Activated CD4-positive, alpha-beta T cell treated with anti-CD3 and anti-CD28 coated beads, Interleukin-2, amount 10 ng/mL, durations not matched to agents 7 days and 5 days (primary cell): ENCODE results near the gene DIAPH2. TPM values are rescaled to one million over a fixed set of nuclear protein-coding genes. Genes with fewer than 3 reads are reported as not detected.

ENCODE experiments used
- CTCF ChIA-PET: fragments of 350-600 bp; sonication (Branson Sonifier 250); formaldehyde crosslinking; loops from one replicate; lab custom pipeline; 2021; ENCODE audit warnings: antibody characterized with exemption; lab: Charles Lee
- POLR2A ChIA-PET: fragments of 350-600 bp; sonication (Branson Sonifier 250); formaldehyde crosslinking; loops from one replicate; lab custom pipeline; 2021; ENCODE audit warnings: antibody characterized with exemption; lab: Charles Lee
- DNase-seq: peaks from one replicate; pipeline ENCODE4 v3.0.0-alpha.2; 2020
- H3K27ac Mint-ChIP-seq: one replicate; pipeline ENCODE4 v1.8.0; 2021; ENCODE audit warnings: mild to moderate bottlenecking, moderate library complexity, mixed read lengths
- H3K27me3 Mint-ChIP-seq: one replicate; pipeline ENCODE4 v1.8.0; 2021; ENCODE audit warnings: mixed read lengths
- H3K36me3 Mint-ChIP-seq: one replicate; pipeline ENCODE4 v1.8.0; 2021; ENCODE audit warnings: low read depth, mixed read lengths
- H3K4me1 Mint-ChIP-seq: one replicate; pipeline ENCODE4 v1.8.0; 2021; ENCODE audit warnings: mixed read lengths
- H3K4me3 Mint-ChIP-seq: one replicate; pipeline ENCODE4 v1.8.0; 2021; ENCODE audit warnings: mild to moderate bottlenecking, moderate library complexity, mixed read lengths
- H3K9me3 Mint-ChIP-seq: one replicate; pipeline ENCODE4 v1.8.0; 2021; ENCODE audit warnings: mixed read lengths
- total RNA-seq, 2 experiments: library from RNA; stranded (reverse); gene quantifications; one replicate each; pipeline ENCODE4 v1.2.3, GENCODE V29; 2021

The DIAPH2 gene
- total RNA-seq, 2 experiments from 2014 or later, result 15.4 to 18.3 TPM

- H3K36me3 Mint-ChIP-seq, result no peaks in the 10 kb centered on the region
- H3K4me1 Mint-ChIP-seq, result no peaks in the 10 kb centered on the region
- no peak overlapping the region for H3K27ac Mint-ChIP-seq
- POLR2A ChIA-PET, result no interaction called here
- H3K27me3 Mint-ChIP-seq, result no peaks in the 10 kb centered on the region
- no peak overlapping the region for H3K4me3 Mint-ChIP-seq
- peaks cover 2% of the 10 kb centered on the region for H3K9me3 Mint-ChIP-seq
- DNase-seq, result no peak
- CTCF ChIA-PET, result no interaction called here
Observed at GRCh38 chrX:97416461-97416860, 731.8 kb downstream of the DIAPH2 start.

DNA sequence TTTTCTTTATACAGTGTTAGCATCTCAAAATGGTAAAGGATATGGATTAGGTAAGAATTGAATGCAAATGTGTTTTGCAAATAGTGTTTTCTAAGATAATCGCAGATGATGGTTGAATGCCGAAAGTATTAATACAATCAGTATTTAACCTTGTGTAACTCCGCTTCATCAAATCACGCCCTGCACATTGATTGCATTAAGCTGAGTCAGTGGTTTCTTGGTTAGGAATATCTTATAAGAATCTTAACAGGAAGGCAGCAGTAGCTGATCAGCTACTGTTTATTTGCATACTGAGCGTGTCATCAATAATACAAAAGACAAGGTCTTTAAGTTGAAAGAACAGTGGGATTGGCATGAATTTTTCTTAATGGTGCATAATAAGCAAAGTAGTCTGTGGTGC, 744.5 kb downstream of the DIAPH2 start:
- Mint-ChIP-seq H3K36me3 (peaks cover 10% of the 10 kb centered on the region), H3K27ac (no peak overlapping the region), H3K4me1 (no peaks in the 10 kb centered on the region), H3K4me3 (no peak overlapping the region), H3K9me3 (peaks cover 2% of the 10 kb centered on the region), H3K27me3 (no peaks in the 10 kb centered on the region)
- no peak for DNase-seq
- POLR2A ChIA-PET, result no interaction called here
- CTCF ChIA-PET, result no interaction called here

DNA sequence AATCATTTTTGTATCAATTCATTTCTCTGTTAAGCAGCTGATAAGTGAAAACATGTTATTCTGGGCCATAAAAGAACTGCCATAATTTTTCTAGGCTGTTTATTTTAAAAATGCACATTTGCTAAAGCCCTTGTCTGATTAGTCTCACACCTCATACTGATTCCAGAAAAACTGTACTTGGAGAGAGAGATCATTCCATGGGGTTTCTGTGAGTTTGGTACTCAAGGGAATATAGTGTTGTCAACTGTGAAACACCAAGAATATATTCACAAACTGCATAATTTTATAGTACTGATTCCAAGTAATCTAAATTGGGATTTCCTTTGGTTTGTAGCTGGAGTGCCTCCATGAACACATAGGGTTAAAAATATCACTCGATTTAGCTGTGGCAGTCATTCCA, 746.6 kb downstream of the DIAPH2 start:
- H3K9me3 Mint-ChIP-seq, result no peaks in the 10 kb centered on the region
- no peak overlapping the region for H3K4me3 Mint-ChIP-seq
- no peaks in the 10 kb centered on the region for H3K4me1 Mint-ChIP-seq
- H3K36me3 Mint-ChIP-seq, result peaks cover 10% of the 10 kb centered on the region
- H3K27ac Mint-ChIP-seq, result no peak overlapping the region
- DNase-seq, result no peak
- ChIA-PET POLR2A (no interaction called here), CTCF (no interaction called here)
- no peaks in the 10 kb centered on the region for H3K27me3 Mint-ChIP-seq

GRCh38 chrX:97446298-97446882, 761.7 kb downstream of the DIAPH2 start:
- Mint-ChIP-seq H3K27ac (no peak overlapping the region), H3K27me3 (no peaks in the 10 kb centered on the region), H3K4me1 (no peaks in the 10 kb centered on the region), H3K9me3 (no peaks in the 10 kb centered on the region), H3K4me3 (no peak overlapping the region), H3K36me3 (no peaks in the 10 kb centered on the region)
- POLR2A ChIA-PET, result no interaction called here
- CTCF ChIA-PET, result interaction anchor here (0.6 kb wide), 1 partner anchor 306 kb away, joined by 3 read pairs; no protein-coding TSS in a partner anchor
- DNase-seq, result no peak

- no peak for DNase-seq
- no peaks in the 10 kb centered on the region for H3K36me3 Mint-ChIP-seq
- H3K9me3 Mint-ChIP-seq, result no peaks in the 10 kb centered on the region
- POLR2A ChIA-PET, result no interaction called here
- no peaks in the 10 kb centered on the region for H3K4me1 Mint-ChIP-seq
- CTCF ChIA-PET, result interaction anchor here (0.6 kb wide), 1 partner anchor 305 kb away, joined by 3 read pairs; no protein-coding TSS in a partner anchor
- no peaks in the 10 kb centered on the region for H3K27me3 Mint-ChIP-seq
- no peak overlapping the region for H3K4me3 Mint-ChIP-seq
- no peak overlapping the region for H3K27ac Mint-ChIP-seq
Observed at GRCh38 chrX:97447306-97447705, 762.7 kb downstream of the DIAPH2 start.

DNA sequence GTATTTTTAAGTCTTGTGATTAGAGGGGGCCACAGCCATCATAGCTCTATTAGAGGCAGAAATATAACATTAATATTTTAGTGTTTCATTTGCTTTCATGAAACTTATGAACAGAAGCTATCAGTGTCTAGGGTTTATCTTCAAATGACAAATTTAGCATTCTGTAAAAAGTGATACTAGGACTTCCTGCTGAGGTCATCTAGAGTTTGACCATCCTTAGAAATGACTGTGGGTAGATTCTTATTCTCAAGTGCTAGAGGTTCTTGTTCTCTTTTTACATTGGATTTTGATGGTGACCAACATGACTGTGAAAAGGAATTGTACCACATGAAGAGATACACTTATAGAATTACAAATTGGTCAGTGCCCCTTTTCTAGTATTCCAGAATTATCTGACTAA, 767.6 kb downstream of the DIAPH2 start:
- Mint-ChIP-seq H3K4me1 (no peaks in the 10 kb centered on the region), H3K27me3 (no peaks in the 10 kb centered on the region), H3K9me3 (no peaks in the 10 kb centered on the region), H3K4me3 (no peak overlapping the region), H3K36me3 (no peaks in the 10 kb centered on the region), H3K27ac (no peak overlapping the region)
- CTCF ChIA-PET, result no interaction called here
- no peak for DNase-seq
- POLR2A ChIA-PET, result no interaction called here

DNA sequence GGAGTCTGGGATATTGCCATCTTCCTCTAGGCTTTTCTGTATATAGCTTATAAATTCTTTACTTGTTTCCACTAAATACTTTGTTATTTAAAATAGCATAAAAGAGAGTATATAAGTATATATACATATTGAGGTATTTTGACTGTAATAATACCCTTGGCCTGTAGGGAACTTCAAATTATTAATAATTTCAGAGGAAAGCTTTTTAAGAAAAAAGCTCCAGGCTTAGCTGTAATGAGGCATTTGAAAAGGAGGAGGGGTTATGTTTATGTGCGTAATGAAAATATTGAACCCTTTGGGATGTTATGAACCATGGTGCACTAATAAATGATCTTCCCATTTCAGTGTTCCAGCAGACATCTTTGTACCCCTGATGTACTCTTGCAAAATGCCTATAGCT, 777.1 kb downstream of the DIAPH2 start:
- CTCF ChIA-PET, result no interaction called here

DNA sequence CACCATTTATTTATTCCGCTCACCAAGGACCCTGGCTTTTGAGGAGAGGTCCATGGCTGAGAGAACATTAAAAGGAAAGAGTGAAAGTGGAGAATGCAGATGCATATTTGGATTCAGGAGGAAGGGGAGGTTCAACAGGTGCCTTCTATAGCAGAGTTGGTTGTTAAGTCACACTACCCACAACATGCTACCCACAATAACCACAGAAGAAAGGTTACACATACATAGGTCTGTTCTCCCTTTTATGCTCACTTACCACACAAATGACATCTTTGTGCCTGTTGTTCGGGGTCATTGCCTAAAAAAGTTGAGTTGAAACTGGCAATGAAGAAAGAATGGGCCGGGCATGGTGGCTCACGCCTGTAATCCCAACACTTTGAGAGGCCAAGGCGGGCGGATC, 786.4 kb downstream of the DIAPH2 start:
- no peaks in the 10 kb centered on the region for H3K27me3 Mint-ChIP-seq
- DNase-seq, result no peak
- POLR2A ChIA-PET, result no interaction called here
- no peaks in the 10 kb centered on the region for H3K9me3 Mint-ChIP-seq
- no peaks in the 10 kb centered on the region for H3K4me1 Mint-ChIP-seq
- no peaks in the 10 kb centered on the region for H3K36me3 Mint-ChIP-seq
- CTCF ChIA-PET, result interaction anchor here (0.6 kb wide), 1 partner anchor 35 kb away, joined by 3 read pairs; no protein-coding TSS in a partner anchor
- H3K27ac Mint-ChIP-seq, result no peak overlapping the region
- H3K4me3 Mint-ChIP-seq, result no peak overlapping the region

More for the DNA sequence above, 777.1 kb downstream of the DIAPH2 start:
- no peak overlapping the region for H3K4me3 Mint-ChIP-seq
- no peaks in the 10 kb centered on the region for H3K4me1 Mint-ChIP-seq
- no peak for DNase-seq
- POLR2A ChIA-PET, result no interaction called here
- no peak overlapping the region for H3K27ac Mint-ChIP-seq
- no peaks in the 10 kb centered on the region for H3K9me3 Mint-ChIP-seq
- no peaks in the 10 kb centered on the region for H3K27me3 Mint-ChIP-seq
- H3K36me3 Mint-ChIP-seq, result no peaks in the 10 kb centered on the region

DNA sequence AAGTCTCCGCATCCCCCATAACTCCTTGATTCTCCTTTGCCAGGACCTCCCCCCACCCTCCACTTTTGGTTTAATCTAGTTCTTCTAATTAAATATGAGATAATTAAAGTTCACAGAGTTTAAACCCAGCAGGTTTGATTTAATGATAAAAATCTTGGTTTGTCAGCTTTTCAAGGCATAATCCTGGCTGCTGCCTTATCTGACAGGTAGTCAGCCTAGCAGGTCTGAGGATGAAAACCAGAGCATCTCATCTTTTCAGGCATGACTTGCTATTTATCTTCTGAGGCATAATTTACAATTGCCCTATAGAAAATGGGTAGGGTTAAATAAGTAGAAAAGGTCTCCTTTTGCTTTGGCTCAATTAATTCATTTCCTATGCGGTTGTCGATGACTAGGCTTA, 790.3 kb downstream of the DIAPH2 start:
- H3K36me3 Mint-ChIP-seq, result no peaks in the 10 kb centered on the region
- H3K4me3 Mint-ChIP-seq, result no peak overlapping the region
- H3K27me3 Mint-ChIP-seq, result no peaks in the 10 kb centered on the region
- H3K9me3 Mint-ChIP-seq, result no peaks in the 10 kb centered on the region
- no peak for DNase-seq
- no peak overlapping the region for H3K27ac Mint-ChIP-seq
- no peaks in the 10 kb centered on the region for H3K4me1 Mint-ChIP-seq
- CTCF ChIA-PET, result no interaction called here
- POLR2A ChIA-PET, result no interaction called here

DNA sequence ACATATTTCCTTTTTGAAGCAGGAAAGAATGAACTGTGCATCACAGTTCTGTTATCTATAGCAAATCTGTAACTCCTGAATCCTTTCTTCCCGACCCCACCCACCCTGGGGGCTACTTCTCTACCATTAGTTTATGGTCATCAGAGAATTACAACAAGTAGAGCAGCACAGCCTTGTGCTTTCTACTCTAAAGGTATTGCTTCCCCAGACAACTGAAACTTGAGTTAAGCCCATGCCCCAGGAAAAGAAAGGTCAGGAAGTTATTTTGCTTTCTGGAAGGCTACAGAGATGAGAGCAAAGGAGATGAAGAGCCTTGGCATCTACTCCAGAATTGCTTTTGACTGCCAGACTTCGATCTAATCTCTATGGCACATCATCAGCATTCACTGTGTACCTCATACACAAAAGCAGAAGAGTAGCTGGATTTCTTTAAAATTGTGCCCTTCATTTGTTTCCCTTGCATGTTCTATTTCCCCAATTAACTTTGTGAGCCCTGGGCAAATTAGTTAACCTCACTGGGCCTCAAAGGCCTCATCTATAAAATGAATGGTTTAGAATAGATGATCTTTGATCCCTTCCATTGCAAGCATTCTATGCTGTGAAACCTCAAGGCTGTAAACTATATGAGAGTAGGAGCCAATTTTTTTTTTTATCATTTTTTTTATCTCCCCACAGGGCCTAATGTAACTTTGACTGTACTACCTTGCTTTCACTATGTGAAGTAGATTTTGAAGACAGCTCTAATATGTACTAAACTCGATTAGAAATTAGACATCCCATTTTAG, 794.7 kb downstream of the DIAPH2 start:
- no peak overlapping the region for H3K4me3 Mint-ChIP-seq
- no peaks in the 10 kb centered on the region for H3K36me3 Mint-ChIP-seq
- DNase-seq, result no peak
- H3K27ac Mint-ChIP-seq, result no peak overlapping the region
- no peaks in the 10 kb centered on the region for H3K27me3 Mint-ChIP-seq
- ChIA-PET CTCF (no interaction called here), POLR2A (no interaction called here)
- H3K9me3 Mint-ChIP-seq, result no peaks in the 10 kb centered on the region
- H3K4me1 Mint-ChIP-seq, result no peaks in the 10 kb centered on the region

GRCh38 chrX:97481228-97481627, 796.6 kb downstream of the DIAPH2 start:
- Mint-ChIP-seq H3K4me3 (no peak overlapping the region), H3K36me3 (no peaks in the 10 kb centered on the region), H3K4me1 (no peaks in the 10 kb centered on the region), H3K9me3 (no peaks in the 10 kb centered on the region), H3K27ac (no peak overlapping the region), H3K27me3 (no peaks in the 10 kb centered on the region)
- ChIA-PET POLR2A (no interaction called here), CTCF (interaction anchor here (0.7 kb wide), 1 partner anchor 10 kb away, joined by 3 read pairs; no protein-coding TSS in a partner anchor)
- DNase-seq, result no peak

DNA sequence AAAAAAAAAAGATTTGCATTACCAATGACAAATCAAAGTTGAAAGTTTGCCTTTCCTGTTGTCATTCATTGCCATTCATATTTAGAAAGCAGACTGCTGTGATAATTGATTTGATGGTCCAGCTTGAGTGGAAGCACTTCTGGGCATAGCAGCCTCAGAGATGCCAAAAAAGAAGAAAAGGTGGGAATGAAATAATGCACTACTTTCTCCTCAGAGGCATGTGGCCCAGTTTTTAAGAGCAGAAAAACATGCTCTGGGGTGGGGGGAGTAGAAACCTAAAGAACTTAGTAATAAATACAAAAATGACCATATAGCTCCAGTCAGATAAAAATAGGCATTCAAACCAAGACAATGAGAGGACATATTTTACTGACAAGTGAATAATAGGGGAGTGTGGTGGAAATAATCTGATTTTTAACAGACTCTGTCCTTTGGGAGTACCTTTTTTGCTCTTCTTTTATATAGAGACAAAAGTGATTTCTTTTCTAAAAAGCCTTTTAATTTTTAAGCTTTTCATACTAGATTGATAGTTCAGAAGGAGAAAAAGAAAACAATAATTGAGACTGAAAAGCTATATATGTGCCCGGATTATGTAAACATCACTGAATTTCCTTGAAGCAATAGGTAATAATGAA, 798.1 kb downstream of the DIAPH2 start:
- POLR2A ChIA-PET, result no interaction called here
- H3K27ac Mint-ChIP-seq, result no peak overlapping the region
- no peak for DNase-seq

GRCh38 chrX:97490656-97491055, 806.0 kb downstream of the DIAPH2 start:
- Mint-ChIP-seq H3K27me3 (no peaks in the 10 kb centered on the region), H3K36me3 (peaks cover 2% of the 10 kb centered on the region), H3K4me1 (peaks cover 6% of the 10 kb centered on the region), H3K27ac (no peak overlapping the region), H3K4me3 (no peak overlapping the region), H3K9me3 (peaks cover 4% of the 10 kb centered on the region)
- ChIA-PET CTCF (interaction anchor here (0.8 kb wide), 1 partner anchor 9 kb away, joined by 3 read pairs; no protein-coding TSS in a partner anchor), POLR2A (no interaction called here)
- no peak for DNase-seq

More for the DNA sequence above, 798.1 kb downstream of the DIAPH2 start:
- H3K4me3 Mint-ChIP-seq, result no peak overlapping the region
- H3K36me3 Mint-ChIP-seq, result no peaks in the 10 kb centered on the region
- no peaks in the 10 kb centered on the region for H3K9me3 Mint-ChIP-seq
- no peaks in the 10 kb centered on the region for H3K27me3 Mint-ChIP-seq
- H3K4me1 Mint-ChIP-seq, result no peaks in the 10 kb centered on the region
- CTCF ChIA-PET, result interaction anchor here (1.1 kb wide), 1 partner anchor 137 kb away, joined by 3 read pairs; no protein-coding TSS in a partner anchor
